HEK293 (cell line): ENCODE results near the gene ZIK1.
A peak's percentile ranks its signal among the peaks of the same experiment; 100 is the strongest.

Source experiments
- CTCF ChIA-PET: fragments of 350-600 bp; formaldehyde crosslinking; extraction: SDS; loops from one replicate; lab custom pipeline; 2021; ENCODE audit warnings: antibody characterized with exemption; lab: Yijun Ruan, JAX
- POLR2A ChIA-PET: fragments of 300-600 bp; formaldehyde crosslinking; extraction: SDS; loops from one replicate; lab custom pipeline; 2020; ENCODE audit warnings: antibody characterized with exemption, inconsistent platforms; lab: Yijun Ruan, JAX
- H3K27ac ChIP-seq: fragments of 200-500 bp; sonication (Bioruptor generic); 2 replicates; pipeline ENCODE4 v1.5.1; 2014; ENCODE audit warnings: low read depth, low read length, control low read depth, inconsistent platforms; ENCODE audit errors: extremely low read depth
- H3K36me3 ChIP-seq, 2 experiments: fragments of 200-500 bp in 1 of 2; sonication (Bioruptor generic) in 1 of 2; 1 replicate in 1 of 2; 2 replicates in 1 of 2; pipeline ENCODE4 v1.5.1; 2014 to 2017; ENCODE audit warnings: inconsistent platforms in 2 of 2, low read length in 2 of 2; ENCODE audit not compliant: control insufficient read depth in 2 of 2, insufficient read depth in 1 of 2
- H3K4me1 ChIP-seq: fragments of 200-500 bp; sonication (Bioruptor generic); 2 replicates; pipeline ENCODE4 v1.5.1; 2014; ENCODE audit warnings: mild to moderate bottlenecking, low read length, inconsistent platforms; ENCODE audit not compliant: control insufficient read depth, insufficient read depth
- H3K4me3 ChIP-seq: 2 replicates; pipeline ENCODE4 v1.5.1; 2011; ENCODE audit warnings: low read depth, mild to moderate bottlenecking, control low read depth, low read length, moderate library complexity
- H3K9me3 ChIP-seq: fragments of 200-500 bp; sonication (Bioruptor generic); 2 replicates; pipeline ENCODE4 v1.5.1; 2014; ENCODE audit warnings: low read depth, low read length, inconsistent platforms; ENCODE audit not compliant: control insufficient read depth, insufficient read depth
- ATF2 ChIP-seq: fragments of 450-650 bp; formaldehyde crosslinking; IDR thresholded peaks from 2 replicates; pipeline ENCODE4 v1.5.1; 2016; ENCODE audit warnings: missing biosample characterization, missing genetic modification characterization, low read depth
- BCL11A ChIP-seq: fragments of 450-650 bp; formaldehyde crosslinking; IDR thresholded peaks from 2 replicates; pipeline ENCODE4 v1.5.1; 2016; ENCODE audit warnings: low read depth, missing biosample characterization, missing genetic modification characterization
- IKZF3 ChIP-seq: fragments of 450-650 bp; IDR thresholded peaks from 2 replicates; pipeline ENCODE4 v1.5.0; 2018; ENCODE audit warnings: missing biosample characterization, mild to moderate bottlenecking, missing genetic modification characterization, moderate library complexity
- KLF7 ChIP-seq: fragments of 450-650 bp; formaldehyde crosslinking; IDR thresholded peaks from 2 replicates; pipeline ENCODE4 v1.5.1; 2016; ENCODE audit warnings: missing biosample characterization, missing genetic modification characterization, borderline replicate concordance
- KLF8 ChIP-seq: fragments of 450-650 bp; formaldehyde crosslinking; IDR thresholded peaks from 2 replicates; pipeline ENCODE4 v1.5.1; 2016; ENCODE audit warnings: missing biosample characterization, missing genetic modification characterization
- SETDB1 ChIP-seq: IDR thresholded peaks from one replicate; pipeline ENCODE4 v1.6.1; 2017; ENCODE audit warnings: mild to moderate bottlenecking, low read length, moderate library complexity, mixed read lengths; ENCODE audit not compliant: insufficient read length
- SP7 ChIP-seq: fragments of 450-650 bp; formaldehyde crosslinking; IDR thresholded peaks from 2 replicates; pipeline ENCODE4 v1.5.1; 2016; ENCODE audit warnings: missing biosample characterization, missing genetic modification characterization
- TRIM28 ChIP-seq: IDR thresholded peaks from 2 replicates; pipeline ENCODE4 v1.6.1; 2011; ENCODE audit warnings: low read length, control low read depth, borderline replicate concordance
- YY2 ChIP-seq: fragments of 450-650 bp; formaldehyde crosslinking; IDR thresholded peaks from 2 replicates; pipeline ENCODE4 v1.5.1; 2016; ENCODE audit warnings: missing biosample characterization, missing genetic modification characterization
- ZFP3 ChIP-seq: fragments of 450-650 bp; formaldehyde crosslinking; IDR thresholded peaks from 2 replicates; pipeline ENCODE4 v1.5.1; 2016; ENCODE audit warnings: low read depth, missing biosample characterization, missing genetic modification characterization
- ZNF114 ChIP-seq: fragments of 450-650 bp; formaldehyde crosslinking; IDR thresholded peaks from 2 replicates; pipeline ENCODE4 v1.5.0; 2017; ENCODE audit warnings: missing biosample characterization, missing genetic modification characterization
- ZNF133 ChIP-seq: fragments of 450-650 bp; formaldehyde crosslinking; IDR thresholded peaks from 2 replicates; pipeline ENCODE4 v1.5.1; 2016; ENCODE audit warnings: missing biosample characterization, missing genetic modification characterization
- ZNF140 ChIP-seq: fragments of 450-650 bp; formaldehyde crosslinking; IDR thresholded peaks from 2 replicates; pipeline ENCODE4 v1.5.1; 2016; ENCODE audit warnings: missing biosample characterization, missing genetic modification characterization
- ZNF23 ChIP-seq: fragments of 450-650 bp; formaldehyde crosslinking; IDR thresholded peaks from 2 replicates; pipeline ENCODE4 v1.5.1; 2016; ENCODE audit warnings: missing biosample characterization, missing genetic modification characterization, borderline replicate concordance
- ZNF274 ChIP-seq, 2 experiments: fragments of 200-500 bp in 1 of 2; fragments of 450-650 bp in 1 of 2; sonication (Bioruptor generic) in 1 of 2; formaldehyde crosslinking in 1 of 2; IDR thresholded peaks; 2 replicates each; pipeline versions ENCODE4 v1.5.1 to v1.6.1; 2014 to 2016; ENCODE audit warnings: borderline replicate concordance in 1 of 2, inconsistent platforms in 1 of 2, low read length in 1 of 2, missing biosample characterization in 1 of 2, missing genetic modification characterization in 1 of 2
- ZNF302 ChIP-seq: fragments of 450-650 bp; formaldehyde crosslinking; IDR thresholded peaks from 2 replicates; pipeline ENCODE4 v1.5.1; 2016; ENCODE audit warnings: missing biosample characterization, missing genetic modification characterization, low read depth
- ZNF335 ChIP-seq: fragments of 450-650 bp; formaldehyde crosslinking; conservative IDR thresholded peaks from 2 replicates; pipeline ENCODE4 v1.5.1; 2016; ENCODE audit warnings: missing biosample characterization, missing genetic modification characterization
- ZNF529 ChIP-seq: fragments of 450-650 bp; formaldehyde crosslinking; IDR thresholded peaks from 2 replicates; pipeline ENCODE4 v1.5.1; 2017; ENCODE audit warnings: missing genetic modification characterization, missing biosample characterization; ENCODE audit not compliant: insufficient replicate concordance
- ZNF548 ChIP-seq: fragments of 450-650 bp; formaldehyde crosslinking; IDR thresholded peaks from 2 replicates; pipeline ENCODE4 v1.5.1; 2016; ENCODE audit warnings: missing biosample characterization, missing genetic modification characterization
- ZNF555 ChIP-seq: fragments of 450-650 bp; formaldehyde crosslinking; conservative IDR thresholded peaks from 2 replicates; pipeline ENCODE4 v1.5.1; 2017; ENCODE audit warnings: missing biosample characterization, mild to moderate bottlenecking, missing genetic modification characterization, inconsistent platforms
- ZNF558 ChIP-seq: fragments of 450-650 bp; formaldehyde crosslinking; IDR thresholded peaks from 2 replicates; pipeline ENCODE4 v1.5.1; 2016; ENCODE audit warnings: missing biosample characterization, missing genetic modification characterization
- ZNF624 ChIP-seq: fragments of 450-650 bp; formaldehyde crosslinking; IDR thresholded peaks from 2 replicates; pipeline ENCODE4 v1.5.1; 2017; ENCODE audit warnings: missing biosample characterization, missing genetic modification characterization
- ZNF677 ChIP-seq: fragments of 450-650 bp; IDR thresholded peaks from 2 replicates; pipeline ENCODE4 v1.5.0; 2018; ENCODE audit warnings: missing biosample characterization, mild to moderate bottlenecking, missing genetic modification characterization, moderate library complexity
- ZSCAN23 ChIP-seq: fragments of 450-650 bp; formaldehyde crosslinking; IDR thresholded peaks from 2 replicates; pipeline ENCODE4 v1.5.1; 2016; ENCODE audit warnings: missing biosample characterization, missing genetic modification characterization
- ZSCAN30 ChIP-seq: fragments of 450-650 bp; IDR thresholded peaks from 2 replicates; pipeline ENCODE4 v1.5.1; 2018; ENCODE audit warnings: missing biosample characterization, mild to moderate bottlenecking, missing genetic modification characterization, moderate library complexity
- TF ChIP-seq, protein P1 (sequence below): IDR thresholded peaks from 2 replicates; pipeline ENCODE4 v1.6.1; 2011; ENCODE audit warnings: mild to moderate bottlenecking, low read depth, low read length, borderline replicate concordance
- TF ChIP-seq, protein P2 (sequence below): fragments of 450-650 bp; formaldehyde crosslinking; IDR thresholded peaks from 2 replicates; pipeline ENCODE4 v1.5.1; 2016; ENCODE audit warnings: missing biosample characterization, missing genetic modification characterization

ZIK1 gene

GRCh38 chr19:57563547-57563946 is 20.4 kb upstream of the ZIK1 start:
- H3K9me3 ChIP-seq: peaks cover 9% of the 10 kb centered on the region
- no peaks in the 10 kb centered on the region for H3K36me3 ChIP-seq
- no peak overlapping the region for H3K4me3 ChIP-seq
- H3K4me1 ChIP-seq: no peaks in the 10 kb centered on the region; the same call in 1 of the 2 replicates
- 0 out of 2 replicates have a peak, but pooled peaks have one; percentile 51 for TF ChIP-seq TRIM28
- TF ChIP-seq ZNF677 (tag by site-specific recombination): no peak
- no peak for TF ChIP-seq ZFP3
- no peak for TF ChIP-seq ZNF624
- no peak for TF ChIP-seq KLF7 (tag by site-specific recombination)
- TF ChIP-seq BCL11A (tag by site-specific recombination): no peak
- TF ChIP-seq SETDB1: peak; percentile 92
- TF ChIP-seq, protein P1, sequence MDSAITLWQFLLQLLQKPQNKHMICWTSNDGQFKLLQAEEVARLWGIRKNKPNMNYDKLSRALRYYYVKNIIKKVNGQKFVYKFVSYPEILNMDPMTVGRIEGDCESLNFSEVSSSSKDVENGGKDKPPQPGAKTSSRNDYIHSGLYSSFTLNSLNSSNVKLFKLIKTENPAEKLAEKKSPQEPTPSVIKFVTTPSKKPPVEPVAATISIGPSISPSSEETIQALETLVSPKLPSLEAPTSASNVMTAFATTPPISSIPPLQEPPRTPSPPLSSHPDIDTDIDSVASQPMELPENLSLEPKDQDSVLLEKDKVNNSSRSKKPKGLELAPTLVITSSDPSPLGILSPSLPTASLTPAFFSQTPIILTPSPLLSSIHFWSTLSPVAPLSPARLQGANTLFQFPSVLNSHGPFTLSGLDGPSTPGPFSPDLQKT: no peak
- TF ChIP-seq KLF8: no peak
- TF ChIP-seq ZNF335: no peak
- ChIA-PET POLR2A (no interaction called here), CTCF (no interaction called here)
- H3K27ac ChIP-seq: no peak overlapping the region

DNA sequence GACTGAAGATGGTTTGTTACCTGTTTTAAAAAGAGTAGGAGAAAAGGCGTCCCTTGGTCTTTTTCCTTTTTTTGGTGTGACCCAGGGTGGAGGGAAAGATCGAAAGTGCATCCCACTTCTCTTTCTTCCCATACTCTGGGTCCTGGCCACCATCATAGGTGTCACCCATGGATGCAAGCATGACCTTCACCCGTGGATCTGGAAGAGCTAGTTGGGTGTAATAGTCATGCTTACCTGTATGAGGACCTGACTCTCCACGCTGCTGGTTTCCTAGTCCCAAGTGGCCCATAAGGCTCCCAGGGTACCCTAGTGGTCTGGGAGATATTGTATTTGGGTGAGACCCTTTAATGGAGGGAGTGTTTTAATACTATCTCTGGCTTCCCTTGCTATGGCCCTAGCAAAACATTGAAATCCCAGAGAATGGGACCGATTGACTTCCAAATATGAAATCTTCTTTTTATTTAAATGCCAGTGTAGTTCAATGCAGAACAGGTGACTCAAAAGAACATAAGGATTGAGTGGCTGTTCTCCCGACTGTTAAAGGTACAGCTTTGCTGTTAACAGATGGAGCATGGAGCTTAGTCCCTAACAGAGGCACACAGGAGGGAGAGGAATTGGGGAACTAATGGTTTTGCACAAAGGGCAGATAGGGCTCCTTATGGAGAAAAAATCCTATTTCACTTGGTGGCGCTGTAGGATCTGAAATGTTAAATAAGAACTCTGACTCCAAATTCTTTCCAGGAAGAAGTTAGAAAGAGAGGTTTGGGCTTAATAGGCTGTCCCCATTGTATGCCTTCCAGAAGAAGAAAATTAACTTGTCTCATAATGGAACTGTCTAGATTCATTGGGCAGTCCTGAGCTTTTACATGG is 17.3 kb upstream of the ZIK1 start:
- H3K9me3 ChIP-seq: peaks cover 5% of the 10 kb centered on the region
- CTCF ChIA-PET: interaction anchor here (0.5 to 1.1 kb wide), 2 partner anchors 11 to 115 kb away, joined by 3 to 4 read pairs; partner anchors contain the start of gene ZNF551
- POLR2A ChIA-PET: no interaction called here
- TF ChIP-seq IKZF3 (tag by site-specific recombination): no peak
- TF ChIP-seq ZNF23: no peak
- TF ChIP-seq ZNF548 (tag by site-specific recombination): no peak
- TF ChIP-seq ZNF140 (tag by site-specific recombination): 0 out of 2 replicates have a peak, but pooled peaks have one; percentile 17
- TF ChIP-seq ZNF133: 0 out of 2 replicates have a peak, but pooled peaks have one; percentile 41
- no peak for TF ChIP-seq YY2 (tag by site-specific recombination)
- peak; percentile 75; the same call in 1 of the 2 replicates for TF ChIP-seq ZNF558 (tag by site-specific recombination)
- peak; percentile 12; the same call in 1 of the 2 replicates for TF ChIP-seq ZNF555 (tag by site-specific recombination)
- TF ChIP-seq ZSCAN30: peak; percentile 51; the same call in 1 of the 2 replicates
- TF ChIP-seq ZNF274 (IDR thresholded peaks at IDR 0.05; ENCODE audit: low read length): no peak
- TF ChIP-seq ZNF274 (tag by site-specific recombination; IDR thresholded peaks at IDR 0.05; ENCODE audit: borderline replicate concordance): no peak
- peak; percentile 83; the same call in 1 of the 2 replicates for TF ChIP-seq ZNF114
- TF ChIP-seq, protein P2, sequence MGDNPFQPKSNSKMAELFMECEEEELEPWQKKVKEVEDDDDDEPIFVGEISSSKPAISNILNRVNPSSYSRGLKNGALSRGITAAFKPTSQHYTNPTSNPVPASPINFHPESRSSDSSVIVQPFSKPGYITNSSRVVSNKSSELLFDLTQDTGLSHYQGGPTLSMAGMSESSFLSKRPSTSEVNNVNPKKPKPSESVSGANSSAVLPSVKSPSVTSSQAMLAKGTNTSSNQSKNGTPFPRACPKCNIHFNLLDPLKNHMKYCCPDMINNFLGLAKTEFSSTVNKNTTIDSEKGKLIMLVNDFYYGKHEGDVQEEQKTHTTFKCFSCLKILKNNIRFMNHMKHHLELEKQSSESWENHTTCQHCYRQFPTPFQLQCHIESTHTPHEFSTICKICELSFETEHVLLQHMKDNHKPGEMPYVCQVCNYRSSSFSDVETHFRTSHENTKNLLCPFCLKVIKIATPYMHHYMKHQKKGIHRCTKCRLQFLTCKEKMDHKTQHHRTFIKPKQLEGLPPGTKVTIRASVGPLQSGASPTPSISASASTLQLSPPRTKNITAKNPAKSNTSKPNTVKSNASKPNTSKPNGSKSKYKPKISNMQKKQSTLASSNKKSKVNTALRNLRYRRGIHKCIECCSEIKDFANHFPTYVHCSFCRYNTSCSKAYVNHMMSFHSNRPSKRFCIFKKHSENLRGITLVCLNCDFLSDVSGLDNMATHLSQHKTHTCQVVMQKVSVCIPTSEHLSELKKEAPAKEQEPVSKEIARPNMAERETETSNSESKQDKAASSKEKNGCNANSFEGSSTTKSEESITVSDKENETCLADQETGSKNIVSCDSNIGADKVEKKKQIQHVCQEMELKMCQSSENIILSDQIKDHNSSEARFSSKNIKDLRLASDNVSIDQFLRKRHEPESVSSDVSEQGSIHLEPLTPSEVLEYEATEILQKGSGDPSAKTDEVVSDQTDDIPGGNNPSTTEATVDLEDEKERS (tag by site-specific recombination): peak; percentile 100
- 0 out of 2 replicates have a peak, but pooled peaks have one; percentile 40 for TF ChIP-seq ZNF677 (tag by site-specific recombination)
- no peak for TF ChIP-seq ATF2 (tag by site-specific recombination)
- TF ChIP-seq ZNF529: peak; percentile 69
- TF ChIP-seq ZNF302: no peak
- peak; percentile 100; the same call in 1 of the 2 replicates for TF ChIP-seq TRIM28
- 0 out of 2 replicates have a peak, but pooled peaks have one; percentile 34 for TF ChIP-seq SP7 (tag by site-specific recombination)
- TF ChIP-seq ZSCAN23 (tag by site-specific recombination): no peak

More for the DNA sequence above, 17.3 kb upstream of the ZIK1 start:
- H3K27ac ChIP-seq: no peak overlapping the region
- peaks cover 0 to 5% of the 10 kb centered on the region in 2 experiments; a peak in 1 of 3 replicates for H3K36me3 ChIP-seq
- H3K4me3 ChIP-seq: no peak overlapping the region
- no peaks in the 10 kb centered on the region for H3K4me1 ChIP-seq
